ENCODE data around the gene SLC35G3.

DNA sequence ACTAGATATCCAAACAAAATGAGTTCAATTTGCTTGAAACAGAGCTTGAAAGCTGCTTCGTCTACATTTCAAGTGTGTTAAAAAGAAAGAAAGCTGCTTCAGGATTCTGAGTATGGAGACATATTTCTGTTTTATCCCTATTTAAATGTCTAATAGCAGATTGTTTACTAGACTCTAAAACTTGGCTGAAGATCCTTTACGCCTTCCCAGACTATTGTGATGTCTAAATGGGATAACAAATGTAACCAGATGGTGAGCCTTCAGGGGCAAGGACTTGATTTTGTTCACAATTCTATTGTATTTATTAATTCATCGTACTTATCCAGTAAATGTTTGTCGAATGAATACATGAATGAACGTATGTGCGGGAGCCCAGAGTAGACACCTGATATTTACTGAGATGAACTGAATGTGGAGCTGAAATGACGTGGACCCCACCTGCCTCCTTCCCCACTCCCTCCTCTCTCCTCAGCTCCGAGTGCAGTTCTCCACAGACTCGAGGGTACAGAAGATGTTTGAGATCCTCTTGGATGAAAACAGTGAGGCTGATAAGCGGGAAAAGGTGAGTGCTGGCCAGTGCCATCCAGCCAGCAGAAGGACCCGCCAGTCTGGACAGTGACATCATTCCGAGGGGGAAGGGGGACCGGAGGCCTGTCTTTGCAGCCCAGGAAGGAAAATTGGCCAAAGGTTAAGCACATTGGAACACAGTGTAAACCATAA, 41.6 kb downstream of the SLC35G3 start:
- TF ChIP-seq, protein P1, sequence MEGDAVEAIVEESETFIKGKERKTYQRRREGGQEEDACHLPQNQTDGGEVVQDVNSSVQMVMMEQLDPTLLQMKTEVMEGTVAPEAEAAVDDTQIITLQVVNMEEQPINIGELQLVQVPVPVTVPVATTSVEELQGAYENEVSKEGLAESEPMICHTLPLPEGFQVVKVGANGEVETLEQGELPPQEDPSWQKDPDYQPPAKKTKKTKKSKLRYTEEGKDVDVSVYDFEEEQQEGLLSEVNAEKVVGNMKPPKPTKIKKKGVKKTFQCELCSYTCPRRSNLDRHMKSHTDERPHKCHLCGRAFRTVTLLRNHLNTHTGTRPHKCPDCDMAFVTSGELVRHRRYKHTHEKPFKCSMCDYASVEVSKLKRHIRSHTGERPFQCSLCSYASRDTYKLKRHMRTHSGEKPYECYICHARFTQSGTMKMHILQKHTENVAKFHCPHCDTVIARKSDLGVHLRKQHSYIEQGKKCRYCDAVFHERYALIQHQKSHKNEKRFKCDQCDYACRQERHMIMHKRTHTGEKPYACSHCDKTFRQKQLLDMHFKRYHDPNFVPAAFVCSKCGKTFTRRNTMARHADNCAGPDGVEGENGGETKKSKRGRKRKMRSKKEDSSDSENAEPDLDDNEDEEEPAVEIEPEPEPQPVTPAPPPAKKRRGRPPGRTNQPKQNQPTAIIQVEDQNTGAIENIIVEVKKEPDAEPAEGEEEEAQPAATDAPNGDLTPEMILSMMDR (conservative IDR thresholded peaks at IDR 0.05), result no peak
- no peak for TF ChIP-seq ZFX (IDR thresholded peaks at IDR 0.05)
